Glutamatergic neuron (in vitro differentiated cells): ENCODE measurements around the gene MARCHF6. TPM values are rescaled to one million over a fixed set of nuclear protein-coding genes. Genes with fewer than 3 reads are reported as not detected.
"Not testable (repeated sequence)": the region's sequence is repeated elsewhere in the genome, so short reads cannot be mapped to it uniquely, and the experiment has no call there.

ENCODE experiments used
- DNase-seq: peaks from one replicate; pipeline ENCODE4 v3.0.0; 2022
- H3K27ac Mint-ChIP-seq: one replicate; pipeline ENCODE4 v1.8.0; 2020; ENCODE audit warnings: mild to moderate bottlenecking, mixed read lengths, inconsistent platforms; ENCODE audit not compliant: unreplicated experiment
- H3K27me3 Mint-ChIP-seq: one replicate; pipeline ENCODE4 v1.8.0; 2020; ENCODE audit warnings: mild to moderate bottlenecking, moderate library complexity, mixed read lengths, inconsistent platforms; ENCODE audit not compliant: unreplicated experiment
- H3K36me3 Mint-ChIP-seq: one replicate; pipeline ENCODE4 v1.8.0; 2020; ENCODE audit warnings: mild to moderate bottlenecking, mixed read lengths, inconsistent platforms; ENCODE audit not compliant: unreplicated experiment
- H3K4me1 Mint-ChIP-seq: one replicate; pipeline ENCODE4 v1.8.0; 2020; ENCODE audit warnings: mild to moderate bottlenecking, low read depth, mixed read lengths, inconsistent platforms; ENCODE audit not compliant: unreplicated experiment
- H3K4me3 Mint-ChIP-seq: one replicate; pipeline ENCODE4 v1.8.0; 2020; ENCODE audit warnings: mild to moderate bottlenecking, mixed read lengths, inconsistent platforms; ENCODE audit not compliant: unreplicated experiment
- H3K9me3 Mint-ChIP-seq: one replicate; pipeline ENCODE4 v1.8.0; 2020; ENCODE audit warnings: mild to moderate bottlenecking, moderate library complexity, mixed read lengths, inconsistent platforms; ENCODE audit not compliant: unreplicated experiment
- CTCF ChIP-seq: fragments of 200-600 bp; sonication (generic); IDR thresholded peaks from one replicate; pipeline ENCODE4 v1.5.0; 2021; ENCODE audit not compliant: partially characterized antibody, unreplicated experiment
- total RNA-seq: library from RNA; stranded (reverse); fragmentation: NEBNext Ultra II Directional; extraction: Animal tissue kit (Norgen Biotek cat#: 25700); gene quantifications from one replicate; pipeline ENCODE4 v1.2.1, GENCODE V29; 2021; ENCODE audit not compliant: unreplicated experiment

MARCHF6 gene
- total RNA-seq, 1 donor from 2014 or later: 245 TPM

- H3K27me3 Mint-ChIP-seq: peaks cover 5% of the 10 kb centered on the region
- H3K4me3 Mint-ChIP-seq: no peak overlapping the region
- no peak overlapping the region for H3K27ac Mint-ChIP-seq
- peaks cover 20% of the 10 kb centered on the region for H3K4me1 Mint-ChIP-seq
- no peak for TF ChIP-seq CTCF
- H3K9me3 Mint-ChIP-seq: peaks cover under 1% of the 10 kb centered on the region
- no peaks in the 10 kb centered on the region for H3K36me3 Mint-ChIP-seq
- no peak for DNase-seq
These were observed 17.4 kb downstream of the MARCHF6 start for GRCh38 chr5:10370931-10371330.

GRCh38 chr5:10371369-10371768 lies 17.9 kb downstream of the MARCHF6 start:
- not testable (repeated sequence) for H3K27me3 Mint-ChIP-seq, H3K9me3 Mint-ChIP-seq, H3K36me3 Mint-ChIP-seq, H3K4me3 Mint-ChIP-seq, DNase-seq, H3K27ac Mint-ChIP-seq
- H3K4me1 Mint-ChIP-seq: peaks cover 23% of the 10 kb centered on the region

DNA sequence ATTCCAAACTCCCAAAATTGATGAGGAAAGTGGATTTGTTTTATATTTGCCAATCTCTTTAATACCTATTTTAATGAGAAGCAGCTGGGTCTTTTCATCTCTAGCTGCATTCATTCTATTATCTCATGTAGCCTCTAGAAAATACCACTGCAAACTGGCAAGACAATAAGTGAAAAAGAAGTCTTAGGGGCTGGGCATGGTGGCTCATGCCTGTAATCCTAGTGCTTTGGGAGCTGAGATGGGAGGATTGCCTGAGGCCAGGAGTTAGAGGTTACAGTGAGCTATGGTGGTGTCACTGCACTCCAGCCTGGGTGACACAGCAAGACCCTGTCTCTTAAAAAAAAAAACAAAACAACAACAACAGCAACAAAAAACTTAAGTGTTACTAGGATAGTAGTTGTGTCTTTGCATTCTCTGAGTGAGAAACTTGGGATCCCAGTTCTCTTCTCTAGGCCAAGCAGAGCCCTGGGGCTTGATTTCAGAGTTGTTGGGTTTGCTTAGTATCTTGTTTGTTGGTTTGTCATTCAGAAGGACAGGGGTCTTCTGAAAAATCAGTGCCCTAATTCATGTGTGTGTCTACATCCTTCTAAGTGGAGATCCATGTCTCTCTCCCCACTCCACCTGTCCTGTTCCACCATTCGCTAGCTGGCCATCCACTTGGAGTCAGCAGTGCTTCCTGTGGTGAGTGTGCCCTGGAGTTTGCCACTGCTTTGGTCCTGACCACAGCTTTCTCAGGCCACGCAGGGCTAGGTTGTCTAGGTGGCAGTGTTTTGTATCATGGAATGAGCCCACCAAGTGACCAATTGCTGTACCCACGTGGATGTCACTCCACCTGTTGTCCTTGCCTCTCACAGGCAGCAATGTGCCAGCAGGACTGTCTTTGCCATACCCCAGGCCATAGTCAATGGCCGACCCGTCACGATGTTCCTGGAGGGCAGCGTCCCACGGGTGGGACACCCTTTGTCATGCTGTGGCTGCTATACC lies 19.5 kb downstream of the MARCHF6 start:
- Mint-ChIP-seq H3K4me3 (no peak overlapping the region), H3K36me3 (no peaks in the 10 kb centered on the region), H3K27ac (no peak overlapping the region), H3K4me1 (peaks cover 32% of the 10 kb centered on the region), H3K27me3 (peaks cover 7% of the 10 kb centered on the region), H3K9me3 (peaks cover 5% of the 10 kb centered on the region)
- TF ChIP-seq CTCF: no peak
- no peak for DNase-seq

DNA sequence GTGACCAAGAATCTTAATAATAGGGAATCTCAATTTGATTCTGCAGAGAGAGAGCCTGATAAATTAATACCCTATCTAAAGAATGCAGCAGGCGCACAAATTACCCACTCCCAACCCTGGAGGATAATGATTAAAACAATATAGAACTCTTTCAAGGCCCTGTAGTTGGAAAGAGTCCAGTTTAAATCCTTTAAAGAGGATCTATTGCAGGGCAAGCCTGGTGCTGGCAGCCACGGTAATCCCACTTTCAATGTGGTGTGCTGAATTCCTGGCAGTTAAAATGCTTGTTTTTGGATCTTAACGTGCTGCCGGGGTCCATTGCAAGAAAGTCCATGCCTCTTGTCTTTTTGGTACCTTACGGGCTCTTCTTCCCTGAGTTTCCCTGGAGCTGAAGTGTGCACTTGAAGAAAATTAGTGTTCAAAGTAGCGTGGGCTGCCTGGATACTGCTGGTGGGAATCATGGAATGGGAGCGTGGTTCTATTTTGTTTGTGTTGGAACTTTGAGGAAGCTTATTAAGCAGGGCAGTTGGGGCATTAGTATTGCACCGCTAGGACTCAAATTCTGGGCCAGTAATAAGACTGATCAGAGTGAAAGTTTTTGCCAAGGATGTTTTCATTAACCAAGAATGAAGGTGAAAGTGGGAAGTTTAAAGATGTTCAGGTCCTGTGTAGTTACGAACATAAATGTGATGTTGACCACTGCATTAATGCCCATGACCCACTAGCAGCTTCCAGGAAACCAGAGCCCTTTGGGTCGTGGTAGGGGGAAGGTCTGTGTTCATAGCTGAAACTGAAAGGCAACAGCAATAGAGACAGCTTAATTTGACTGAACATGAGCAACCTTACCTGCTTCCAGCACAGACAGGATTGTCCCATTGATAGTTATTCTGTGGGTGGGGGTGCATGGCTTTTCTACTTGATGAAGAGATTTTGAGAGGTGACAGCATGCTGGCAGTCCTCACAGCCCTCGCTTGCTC lies 20.8 kb downstream of the MARCHF6 start:
- Mint-ChIP-seq H3K27ac (peak overlapping the region; percentile 69), H3K27me3 (peaks cover 7% of the 10 kb centered on the region), H3K4me3 (no peak overlapping the region), H3K36me3 (no peaks in the 10 kb centered on the region), H3K4me1 (peaks cover 33% of the 10 kb centered on the region), H3K9me3 (peaks cover 5% of the 10 kb centered on the region)
- DNase-seq: no peak
- no peak for TF ChIP-seq CTCF

DNA sequence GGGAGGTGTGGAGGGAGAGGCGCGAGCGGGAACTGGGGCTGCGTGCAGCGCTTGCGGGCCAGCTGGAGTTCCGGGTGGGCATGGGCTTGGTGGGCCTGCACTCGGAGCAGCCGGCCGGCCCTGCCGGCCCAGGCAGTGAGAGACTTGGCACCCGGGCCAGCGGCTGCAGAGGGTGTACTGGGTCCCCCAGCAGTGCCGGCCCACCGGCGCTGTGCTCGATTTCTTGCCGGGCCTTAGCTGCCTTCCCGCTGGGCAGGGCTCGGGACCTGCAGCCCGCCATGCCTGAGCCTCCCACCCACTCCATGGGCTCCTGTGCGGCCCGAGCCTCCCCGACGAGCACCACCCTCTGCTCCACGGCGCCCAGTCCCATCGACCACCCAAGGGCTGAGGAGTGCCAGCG lies 21.7 kb downstream of the MARCHF6 start:
- H3K4me3 Mint-ChIP-seq, H3K9me3 Mint-ChIP-seq, H3K36me3 Mint-ChIP-seq, H3K27ac Mint-ChIP-seq, DNase-seq, H3K27me3 Mint-ChIP-seq: not testable (repeated sequence)
- H3K4me1 Mint-ChIP-seq: peaks cover 33% of the 10 kb centered on the region
